Measurements from ENCODE around the gene IZUMO1.

Gene IZUMO1

GRCh38 chr19:48757741-48758144, 11.0 kb upstream of the IZUMO1 start:
- peaks cover 25% of the 10 kb centered on the region for H3K27me3 Mint-ChIP-seq (ENCODE audit: low read depth)
- no peaks in the 10 kb centered on the region for H3K9me3 Mint-ChIP-seq
- no peak overlapping the region for H3K27ac Mint-ChIP-seq
- H3K4me3 Mint-ChIP-seq: no peak overlapping the region
- H3K4me1 Mint-ChIP-seq: peaks cover 13% of the 10 kb centered on the region
- TF ChIP-seq CTCF (IDR thresholded peaks at IDR 0.05; ENCODE audit: unreplicated experiment in 3 of 3): no peak
- H3K36me3 Mint-ChIP-seq (ENCODE audit: low read depth): no peaks in the 10 kb centered on the region

GRCh38 chr19:48757089-48757675, 10.5 kb upstream of the IZUMO1 start:
- Mint-ChIP-seq H3K4me3 (no peak overlapping the region), H3K27ac (no peak overlapping the region), H3K4me1 (peaks cover 15% of the 10 kb centered on the region), H3K9me3 (no peaks in the 10 kb centered on the region), H3K36me3 (ENCODE audit: low read depth) (no peaks in the 10 kb centered on the region), H3K27me3 (ENCODE audit: low read depth) (peaks cover 26% of the 10 kb centered on the region)
- TF ChIP-seq CTCF (IDR thresholded peaks at IDR 0.05; ENCODE audit: unreplicated experiment in 3 of 3): no peak

GRCh38 chr19:48756686-48757085, 10.0 kb upstream of the IZUMO1 start:
- H3K27me3 Mint-ChIP-seq (ENCODE audit: low read depth): peaks cover 30% of the 10 kb centered on the region
- H3K36me3 Mint-ChIP-seq (ENCODE audit: low read depth): no peaks in the 10 kb centered on the region
- no peak for TF ChIP-seq CTCF (IDR thresholded peaks at IDR 0.05; ENCODE audit: unreplicated experiment in 3 of 3)
- no peak overlapping the region for H3K27ac Mint-ChIP-seq
- H3K4me1 Mint-ChIP-seq: peaks cover 18% of the 10 kb centered on the region
- H3K4me3 Mint-ChIP-seq: no peak overlapping the region
- no peaks in the 10 kb centered on the region for H3K9me3 Mint-ChIP-seq

- Mint-ChIP-seq H3K36me3 (ENCODE audit: low read depth) (no peaks in the 10 kb centered on the region), H3K4me1 (peaks cover 18% of the 10 kb centered on the region), H3K9me3 (no peaks in the 10 kb centered on the region), H3K4me3 (no peak overlapping the region), H3K27ac (no peak overlapping the region), H3K27me3 (ENCODE audit: low read depth) (peaks cover 33% of the 10 kb centered on the region)
- TF ChIP-seq CTCF (IDR thresholded peaks at IDR 0.05; ENCODE audit: unreplicated experiment in 3 of 3): no peak
Observed at GRCh38 chr19:48756212-48756611, 9.5 kb upstream of the IZUMO1 start.

- H3K9me3 Mint-ChIP-seq: no peaks in the 10 kb centered on the region
Observed at GRCh38 chr19:48755787-48756186, 9.1 kb upstream of the IZUMO1 start.

More at GRCh38 chr19:48755787-48756186, 9.1 kb upstream of the IZUMO1 start:
- Mint-ChIP-seq H3K27me3 (ENCODE audit: low read depth) (peaks cover 36% of the 10 kb centered on the region), H3K36me3 (ENCODE audit: low read depth) (no peaks in the 10 kb centered on the region), H3K4me1 (peaks cover 18% of the 10 kb centered on the region), H3K4me3 (no peak overlapping the region), H3K27ac (no peak overlapping the region)
- no peak for TF ChIP-seq CTCF (IDR thresholded peaks at IDR 0.05; ENCODE audit: unreplicated experiment in 3 of 3)
